HuH-7 (cell line): ENCODE data around the gene C5orf58.

ENCODE experiments used
- DNase-seq: peaks from one replicate; pipeline ENCODE4 v3.0.0; 2011; ENCODE audit warnings: low spot score

C5orf58 gene

GRCh38 chr5:170256571-170256970 is 23.8 kb downstream of the C5orf58 start:
- no peak for DNase-seq

DNA sequence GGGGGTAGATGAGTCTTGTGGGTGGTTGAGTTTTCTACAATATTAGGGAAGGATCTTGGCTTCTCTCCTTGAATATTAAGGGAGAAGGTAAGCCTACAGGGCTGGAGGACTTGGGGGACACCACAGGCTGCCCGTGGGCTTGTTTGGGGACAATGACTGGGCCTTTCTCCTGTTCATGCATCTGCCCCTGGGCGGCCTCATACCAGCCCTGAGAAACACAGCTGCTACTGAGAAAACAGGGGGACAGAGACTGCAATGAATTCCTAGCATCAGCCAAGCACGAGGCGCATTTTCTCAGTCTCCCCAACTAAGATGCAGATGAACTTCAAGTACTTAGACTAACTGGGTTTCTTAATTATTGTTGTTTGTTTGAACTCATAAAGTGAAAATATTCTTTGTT is 24.6 kb downstream of the C5orf58 start:
- DNase-seq = no peak

DNA sequence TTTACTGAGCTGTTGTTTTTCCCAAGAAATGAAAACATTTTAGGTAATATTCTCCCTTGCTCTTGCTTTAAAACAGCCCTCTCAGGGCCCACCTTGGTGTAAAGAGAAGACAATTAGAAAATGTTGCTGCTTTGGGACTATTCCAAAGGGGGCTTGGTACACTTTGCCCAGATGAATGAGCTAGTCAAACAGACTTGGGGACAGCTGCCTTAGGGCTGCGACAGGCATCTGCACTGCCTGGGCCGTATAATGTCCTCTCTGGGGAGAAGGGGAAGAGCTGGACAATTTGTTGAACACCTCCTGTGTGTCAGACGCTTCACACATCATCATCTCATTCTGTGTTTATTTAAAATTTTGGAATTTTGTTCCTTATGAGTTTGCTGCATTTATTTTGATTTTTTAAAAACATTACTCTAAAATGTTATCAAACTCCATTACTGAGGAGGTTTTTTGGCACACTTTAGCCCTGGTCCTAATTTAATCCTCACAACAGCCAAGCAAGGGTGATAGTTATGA is 28.8 kb downstream of the C5orf58 start:
- DNase-seq = no peak

DNA sequence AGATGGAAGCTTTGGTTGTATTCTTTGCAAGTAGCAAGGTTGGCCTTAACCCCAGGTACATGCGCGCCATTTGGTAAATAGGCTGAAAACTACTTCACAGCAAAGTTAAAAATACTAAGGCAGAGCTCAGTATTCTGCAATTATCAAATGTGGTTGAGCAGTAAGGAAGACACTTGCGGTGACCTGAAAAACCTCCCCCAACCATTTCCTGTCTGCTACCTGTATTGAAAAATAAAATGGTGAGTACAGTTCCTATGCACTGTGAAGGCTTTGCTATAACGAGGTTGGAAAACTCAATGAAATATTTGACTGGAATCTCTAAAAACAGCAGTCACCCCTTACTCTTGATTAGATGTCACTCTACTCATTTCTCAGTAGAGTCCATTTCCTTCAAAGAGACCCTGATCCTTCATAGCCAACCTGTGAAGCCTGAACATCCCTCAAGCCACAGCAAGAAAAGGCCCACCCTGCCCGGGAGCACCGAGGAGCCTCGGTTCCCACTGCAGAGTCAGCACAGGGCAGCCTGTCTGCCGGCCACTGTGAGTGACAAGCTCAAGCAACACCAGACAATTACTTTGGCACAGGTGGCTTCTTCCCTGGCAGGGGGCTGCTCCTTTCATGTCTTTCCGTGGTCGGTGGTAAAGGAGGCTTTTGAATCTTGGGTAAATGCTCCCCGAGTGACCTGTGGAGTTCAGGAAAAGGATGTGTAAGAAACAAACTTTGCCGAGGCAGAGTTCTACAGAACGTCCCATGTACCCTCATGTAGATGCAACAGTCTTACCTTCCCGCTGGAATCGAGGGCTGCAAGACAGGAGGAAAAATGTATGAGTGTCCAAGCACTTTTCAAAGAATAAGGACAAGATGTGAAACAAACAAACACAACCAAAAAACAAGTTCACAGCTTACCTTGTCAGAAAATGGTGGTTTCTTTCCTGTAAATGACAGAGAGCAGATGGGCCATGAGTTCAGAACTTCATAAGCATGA is 29.6 kb downstream of the C5orf58 start:
- DNase-seq = no peak

- DNase-seq = no peak
Observed at GRCh38 chr5:170263906-170264305, 31.1 kb downstream of the C5orf58 start.

- no peak for DNase-seq
Observed at GRCh38 chr5:170265522-170265921, 32.7 kb downstream of the C5orf58 start.

DNA sequence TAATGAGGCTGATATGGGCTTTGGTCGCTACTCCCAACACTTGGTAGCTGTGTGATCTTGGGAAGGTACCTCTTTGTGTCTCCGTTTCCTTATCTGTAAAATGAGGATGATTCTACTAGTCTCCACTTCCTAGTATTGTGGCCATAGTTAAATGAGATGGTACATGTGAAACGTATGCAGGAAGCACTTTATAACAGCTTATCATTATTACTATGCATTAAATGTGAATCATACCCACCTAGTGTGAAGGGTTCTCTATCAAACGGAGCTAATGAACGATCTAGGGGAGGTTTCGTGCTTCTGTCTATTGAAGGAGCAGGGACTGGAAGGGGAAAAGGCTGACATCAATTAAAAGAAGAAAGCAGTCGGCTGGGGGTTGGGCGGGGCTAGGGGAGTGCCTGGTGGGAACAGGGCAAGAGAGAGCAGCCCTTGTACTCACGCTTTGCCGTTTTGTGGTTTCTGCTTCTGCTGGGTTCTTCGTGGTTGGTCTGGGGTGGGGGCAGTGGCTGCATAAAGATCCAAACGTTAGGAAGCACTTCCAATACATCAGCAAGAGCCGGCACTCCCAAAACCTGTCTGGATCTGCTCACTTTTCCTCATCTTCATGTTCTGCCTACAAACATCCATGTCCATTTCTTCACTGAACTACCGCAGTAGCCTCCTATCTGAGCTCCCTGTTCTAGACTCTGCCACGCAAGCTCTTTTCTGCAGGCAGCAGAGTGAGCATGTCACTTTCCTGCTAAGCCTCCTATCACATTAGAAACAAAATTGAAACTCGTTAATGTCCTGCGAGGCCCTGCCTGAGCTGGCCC is 34.0 kb downstream of the C5orf58 start:
- no peak for DNase-seq

DNA sequence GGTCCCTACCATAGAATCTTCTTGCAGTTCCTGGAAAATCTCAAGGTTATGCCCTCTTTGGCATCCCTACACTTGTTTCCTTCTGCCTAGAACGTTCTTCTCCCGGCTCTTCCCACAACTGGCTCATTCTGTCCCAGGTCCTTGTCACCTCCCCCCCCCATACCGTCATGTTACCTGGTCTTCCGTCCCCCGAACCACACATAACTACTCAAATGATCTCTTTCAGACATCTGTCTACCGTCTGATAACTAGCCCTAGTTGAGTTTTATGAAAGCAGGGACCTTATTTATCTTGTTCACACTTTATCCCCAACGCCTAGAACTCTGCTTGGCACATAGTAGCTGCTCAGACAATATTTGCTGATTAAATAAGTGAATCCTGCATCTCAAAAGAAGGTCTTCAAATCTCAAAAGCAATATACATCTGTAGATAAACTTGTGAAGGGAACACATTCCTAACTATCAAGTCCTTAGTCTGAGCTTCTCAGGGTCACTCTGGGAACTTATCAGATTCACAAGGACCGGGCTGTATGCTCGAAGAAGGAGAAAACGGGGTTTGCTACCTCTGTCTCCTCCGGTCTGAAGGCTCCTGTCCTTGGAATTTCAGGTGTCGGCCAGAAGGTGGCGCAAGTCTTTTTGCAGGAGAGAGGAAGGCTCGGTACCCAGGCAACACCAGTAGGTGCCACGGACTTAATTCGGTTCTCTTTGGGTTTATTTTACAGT is 34.8 kb downstream of the C5orf58 start:
- peak; percentile 63 for DNase-seq

DNA sequence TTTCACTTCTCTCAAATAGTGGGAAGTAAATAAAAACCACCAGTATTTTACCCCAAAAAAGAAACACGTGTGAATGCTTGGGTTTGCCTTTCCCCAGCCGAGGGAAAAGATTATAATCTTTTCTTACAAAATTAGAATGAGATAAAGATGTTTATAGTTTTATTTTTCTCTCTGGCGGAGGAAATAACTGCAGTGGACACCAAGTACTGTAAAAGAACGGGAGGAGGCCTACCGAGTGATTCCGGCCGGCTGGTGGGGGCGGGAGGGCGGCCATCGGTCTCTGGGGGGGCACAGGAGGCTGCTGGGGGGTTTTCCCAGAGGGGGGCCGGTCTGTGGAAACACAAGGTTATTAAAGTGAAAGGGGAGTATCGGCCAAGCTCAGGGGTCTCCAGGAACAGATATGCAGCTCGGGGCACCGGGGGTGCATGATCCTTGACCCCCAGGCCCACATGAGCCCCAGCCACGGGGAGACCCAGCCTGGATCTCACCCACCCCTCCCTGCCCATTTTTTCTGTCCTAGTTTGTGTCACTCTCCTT is 35.4 kb downstream of the C5orf58 start:
- no peak for DNase-seq

- DNase-seq = no peak
Observed at GRCh38 chr5:170268884-170269283, 36.1 kb downstream of the C5orf58 start.

DNA sequence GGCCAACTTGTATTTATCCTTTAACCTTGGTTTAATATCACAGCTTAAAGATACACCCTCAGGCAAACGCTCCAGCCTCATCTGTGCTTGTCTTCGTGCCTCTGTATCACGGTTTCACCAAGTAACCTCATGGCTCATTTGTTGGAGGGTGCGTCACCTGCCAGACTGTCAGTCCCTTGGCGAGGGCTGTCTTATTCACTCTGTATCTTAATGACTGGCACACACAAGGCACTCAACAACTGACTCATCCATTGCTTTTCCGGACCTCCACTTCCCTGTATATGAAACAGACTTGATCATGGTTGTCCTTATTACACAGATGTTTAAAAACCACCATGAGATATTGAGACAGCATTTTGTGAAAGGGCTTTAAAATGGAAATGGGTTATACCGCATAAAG is 36.8 kb downstream of the C5orf58 start:
- no peak for DNase-seq

DNA sequence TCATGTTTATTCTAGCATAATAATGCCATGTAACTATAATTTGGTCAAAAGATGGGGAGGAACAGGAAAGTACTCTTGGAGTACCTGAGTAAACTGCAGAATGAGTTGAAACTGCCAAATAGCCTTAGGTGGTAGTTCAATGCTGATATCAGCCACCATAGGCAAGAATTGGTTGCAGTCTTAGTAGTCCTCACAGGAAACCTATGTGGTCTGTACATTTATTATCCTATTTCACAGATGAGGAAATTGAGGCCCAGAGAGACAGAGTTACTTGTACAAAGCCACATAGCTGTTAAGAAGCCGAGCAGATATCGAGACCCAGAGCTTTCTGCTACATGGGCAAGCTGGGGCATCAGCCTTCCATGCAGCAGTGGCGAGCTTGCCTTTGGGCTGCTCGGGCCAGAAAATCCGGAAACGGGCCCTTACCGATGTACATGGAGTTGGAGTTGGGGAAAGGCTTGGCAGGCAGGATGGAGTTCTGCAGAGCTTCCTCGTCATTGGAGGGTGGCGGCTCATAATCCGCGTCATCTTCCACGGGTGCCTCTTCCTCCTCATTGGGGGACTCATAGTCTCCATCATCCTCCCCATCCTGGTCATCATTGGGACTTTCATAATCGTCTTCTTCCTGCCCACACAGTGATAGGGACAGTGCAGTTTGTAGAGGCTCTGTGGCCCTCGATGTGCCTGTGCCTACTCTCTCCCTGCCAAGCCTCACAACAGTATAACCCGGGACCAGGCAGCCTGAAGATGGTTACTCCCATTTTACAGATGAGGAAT is 37.7 kb downstream of the C5orf58 start:
- no peak for DNase-seq

- no peak for DNase-seq
Observed at GRCh38 chr5:170273968-170274710, 41.4 kb downstream of the C5orf58 start.

GRCh38 chr5:170275376-170275994 is 42.7 kb downstream of the C5orf58 start:
- DNase-seq = no peak

DNA sequence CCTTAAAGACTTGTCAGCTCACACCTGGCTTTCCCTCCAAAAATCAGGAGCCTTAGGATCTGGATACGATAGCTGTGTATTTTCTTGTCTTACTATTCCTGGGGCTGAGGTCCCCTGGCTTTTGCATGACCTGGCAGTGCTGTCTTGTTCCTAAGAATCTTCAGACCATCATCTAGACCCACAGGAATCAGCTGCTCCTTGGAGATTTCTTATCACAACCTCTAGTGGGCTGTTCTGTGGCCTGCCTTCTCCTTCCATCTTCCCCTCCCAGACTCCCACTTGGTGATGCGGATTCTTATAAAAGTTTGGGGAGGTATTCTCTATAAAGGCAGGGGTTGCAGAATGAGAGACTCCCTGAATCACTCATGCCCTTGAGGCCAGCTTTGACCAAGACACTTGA is 43.4 kb downstream of the C5orf58 start:
- DNase-seq = no peak

GRCh38 chr5:170277867-170278281 is 45.1 kb downstream of the C5orf58 start:
- no peak for DNase-seq

DNA sequence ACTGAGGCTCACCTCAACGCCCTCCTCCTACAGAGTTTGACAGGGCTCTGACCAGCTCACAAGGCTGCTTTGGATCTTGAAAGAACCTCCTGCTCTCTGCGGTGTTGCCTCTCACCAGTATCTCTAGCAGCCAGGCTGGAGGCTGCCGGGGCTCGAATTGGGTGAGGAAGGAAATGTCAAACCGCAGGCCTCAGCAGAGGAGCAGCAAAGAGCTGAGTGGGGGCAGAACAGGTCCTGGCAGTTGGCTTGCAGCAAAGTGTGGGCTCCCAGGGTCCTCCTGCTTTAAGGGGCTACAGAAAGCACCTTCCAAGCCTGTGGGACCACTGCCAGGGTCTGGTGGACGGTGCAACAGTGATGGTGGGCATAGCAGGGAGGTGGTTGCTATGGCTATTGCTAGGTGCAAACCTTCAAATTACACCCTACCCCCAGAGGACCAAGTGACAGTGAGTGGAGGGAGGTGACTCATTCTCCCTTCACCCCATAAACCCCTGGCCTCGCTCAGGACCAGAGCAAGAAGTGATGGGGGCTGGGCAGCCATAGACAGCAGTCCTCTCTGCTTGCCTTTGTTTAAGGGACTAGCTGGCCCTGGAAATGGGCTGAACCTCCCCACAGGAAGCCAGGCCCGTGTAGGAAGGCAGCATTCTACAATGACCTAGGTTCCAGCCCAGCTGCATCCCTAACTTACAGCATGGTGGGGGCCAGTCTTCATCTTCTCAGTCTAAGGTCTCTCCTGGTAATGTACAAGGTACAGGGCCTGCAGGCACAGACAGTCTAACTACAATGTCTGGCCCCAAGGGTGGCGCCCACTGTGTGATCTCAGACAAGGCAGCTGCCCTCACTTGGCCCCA is 46.0 kb downstream of the C5orf58 start:
- DNase-seq = no peak

DNA sequence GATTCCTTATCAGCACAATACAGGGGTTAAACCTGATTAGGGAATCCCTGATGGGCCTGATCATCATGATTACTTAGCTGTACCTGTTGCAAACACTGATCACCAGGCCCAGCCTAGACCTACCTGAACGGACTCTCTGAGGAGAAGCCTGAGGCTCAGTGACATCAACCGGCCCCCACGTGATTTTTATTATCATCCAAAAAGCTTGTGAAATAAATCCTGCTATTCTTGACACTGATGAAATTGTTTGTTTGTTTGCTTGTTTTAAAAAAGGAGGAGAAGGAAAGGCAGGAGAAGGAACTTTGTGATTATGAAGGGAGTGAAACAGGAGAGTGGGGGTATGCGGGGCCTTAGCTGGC is 46.7 kb downstream of the C5orf58 start:
- no peak for DNase-seq

DNA sequence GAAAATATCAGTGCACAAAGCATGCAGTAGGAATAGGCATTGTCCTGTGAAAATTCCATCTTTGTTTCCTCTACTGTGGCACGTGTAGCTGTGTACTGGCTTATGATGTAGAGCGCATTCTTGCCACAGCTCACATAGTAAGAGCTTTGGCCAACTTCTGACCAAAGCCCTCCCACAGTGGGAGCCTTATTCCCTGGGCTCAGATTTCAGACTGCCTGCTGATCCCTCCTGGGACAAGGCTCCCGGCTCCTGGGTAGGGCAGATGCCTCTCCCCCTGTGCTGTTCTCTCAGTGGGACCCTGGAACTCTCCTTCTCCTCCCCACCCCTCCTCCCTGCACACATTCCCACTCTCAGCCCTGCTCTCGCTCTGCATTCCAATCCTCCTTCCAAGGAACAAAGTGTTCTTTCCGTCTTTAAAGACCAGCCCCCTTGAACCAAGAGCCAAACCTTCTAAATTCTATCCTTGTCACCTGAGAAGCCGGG is 47.3 kb downstream of the C5orf58 start:
- no peak for DNase-seq
